ENCODE results near the gene SLC16A5. TPM values are rescaled to one million over a fixed set of nuclear protein-coding genes. Genes with fewer than 3 reads are reported as not detected.
"Not testable (repeated sequence)": the region's sequence is repeated elsewhere in the genome, so short reads cannot be mapped to it uniquely, and the experiment has no call there.

SLC16A5 gene
- 70.2 and 88.5 TPM in 2 replicates for total RNA-seq (2021)
- Bru-seq, nascent RNA: percentile 86 among the genes with signal in this experiment
- BruChase-seq, experiment 1, labeled RNA remaining after a 2-hour chase: percentile 89 among the genes with signal in this experiment
- BruChase-seq, experiment 2, labeled RNA remaining after a 6-hour chase: percentile 86 among the genes with signal in this experiment
- long read RNA-seq, transcript SLC16A5-201 (7 exons, 1,934 nt): major isoform, 5 of 64 reads
- long read RNA-seq, partial matches to known transcripts: 21 of 64 reads
- long read RNA-seq, other reads (novel, unspliced or antisense): 31 of 64 reads

- ChIA-PET CTCF (interaction anchor here (0.8 to 1.2 kb wide), 2 partner anchors 28 to 126 kb away, joined by 3 to 8 read pairs; no protein-coding TSS in a partner anchor), POLR2A (ENCODE audit: unreplicated experiment) (interaction anchor here (0.6 to 1.7 kb wide), 12 partner anchors 9 to 1551 kb away, joined by 3 to 14 read pairs (median 4); partner anchors contain the start of genes FDXR and JPT1)
- peak; percentile 93 to 98 for DNase-seq
- peaks cover 82% of the 10 kb centered on the region for H3F3A ChIP-seq (ENCODE audit: insufficient read depth, low read depth)
- H3K9me3 ChIP-seq (ENCODE audit: insufficient read depth, low read depth): no peaks in the 10 kb centered on the region
- no peaks in the 10 kb centered on the region for H3K9me2 ChIP-seq (ENCODE audit: insufficient read depth)
- H4K20me1 ChIP-seq (ENCODE audit: insufficient read depth): peaks cover 4% of the 10 kb centered on the region; the same call in 1 of the 2 replicates
- H3K36me3 ChIP-seq (ENCODE audit: low read depth): no peaks in the 10 kb centered on the region
- H3K27ac ChIP-seq: peak within 1 kb of the TSS; percentile 91
- peaks cover 84% of the 10 kb centered on the region for H3K4me1 ChIP-seq (replicated peaks; ENCODE audit: insufficient read depth)
- H2AFZ ChIP-seq: peak within 1 kb of the TSS; percentile 72; the same call in 1 of the 2 replicates
- no peaks in the 10 kb centered on the region for H3K27me3 ChIP-seq (ENCODE audit: insufficient read depth, low read depth)
- BruUV-seq (replicated peaks): no TSS peak
- H3K4me3 ChIP-seq: peak within 1 kb of the TSS; percentile 93
- H3K4me2 ChIP-seq: peak within 1 kb of the TSS; percentile 90
- intact Hi-C loops (cut with micrococcal nuclease; ENCODE audit: unreplicated experiment): no loop called here
- TF ChIP-seq CTCF (conservative IDR thresholded peaks at IDR 0.05) (no peak), EZH2 (IDR thresholded peaks at IDR 0.05; ENCODE audit: low read depth) (no peak)
- peaks cover 62% of the 10 kb centered on the region for H3K79me2 ChIP-seq (ENCODE audit: low read depth)
These were observed at the start of gene SLC16A5 for GRCh38 chr17:75087558-75088453. Gene SLC16A5, plus strand, starts transcription at chr17:75087954. Its CDS starts 5,683 bp downstream, at chr17:75093637.

- peaks cover 14% of the 10 kb centered on the region for H3K36me3 ChIP-seq (ENCODE audit: low read depth)
- peaks cover 39% of the 10 kb centered on the region for H3F3A ChIP-seq (ENCODE audit: insufficient read depth, low read depth)
- H3K27me3 ChIP-seq (ENCODE audit: insufficient read depth, low read depth): no peaks in the 10 kb centered on the region
- H4K20me1 ChIP-seq (ENCODE audit: insufficient read depth): no peaks in the 10 kb centered on the region
- H3K9me2 ChIP-seq (ENCODE audit: insufficient read depth): no peaks in the 10 kb centered on the region
- H3K4me3 ChIP-seq: no peak overlapping the region
- H2AFZ ChIP-seq: no peak overlapping the region
- DNase-seq: no peak
- no peak for TF ChIP-seq EZH2 (IDR thresholded peaks at IDR 0.05; ENCODE audit: low read depth)
- no peaks in the 10 kb centered on the region for H3K9me3 ChIP-seq (ENCODE audit: insufficient read depth, low read depth)
- intact Hi-C loops (cut with micrococcal nuclease; ENCODE audit: unreplicated experiment): loop anchor here (10.0 kb wide), 1 partner anchor 166 kb away; the partner anchor contains the start of gene NUP85
- ChIA-PET POLR2A (ENCODE audit: unreplicated experiment) (no interaction called here), CTCF (no interaction called here)
- no peaks in the 10 kb centered on the region for H3K79me2 ChIP-seq (ENCODE audit: low read depth)
- H3K27ac ChIP-seq: no peak overlapping the region
- H3K4me1 ChIP-seq (replicated peaks; ENCODE audit: insufficient read depth): peaks cover 15% of the 10 kb centered on the region
- H3K4me2 ChIP-seq: no peak overlapping the region
- BruUV-seq (replicated peaks): no TSS peak
These were observed 48.5 kb upstream of the SLC16A5 start for GRCh38 chr17:75039238-75039637.

- TF ChIP-seq CTCF (conservative IDR thresholded peaks at IDR 0.05) (no peak), EZH2 (IDR thresholded peaks at IDR 0.05; ENCODE audit: low read depth) (no peak)
- no peak overlapping the region for H3K4me3 ChIP-seq
- H2AFZ ChIP-seq: no peak overlapping the region
- ChIA-PET CTCF (interaction anchor here (0.5 kb wide), 1 partner anchor 126 kb away, joined by 3 read pairs; no protein-coding TSS in a partner anchor), POLR2A (ENCODE audit: unreplicated experiment) (interaction anchor here (0.6 kb wide), 1 partner anchor 15 kb away, joined by 15 read pairs; no protein-coding TSS in a partner anchor)
- H3K79me2 ChIP-seq (ENCODE audit: low read depth): peaks cover 19% of the 10 kb centered on the region
- no peaks in the 10 kb centered on the region for H3K27me3 ChIP-seq (ENCODE audit: insufficient read depth, low read depth)
- no peak for DNase-seq
- intact Hi-C loops (cut with micrococcal nuclease; ENCODE audit: unreplicated experiment): no loop called here
- no peaks in the 10 kb centered on the region for H3K9me3 ChIP-seq (ENCODE audit: insufficient read depth, low read depth)
- H3K4me2 ChIP-seq: no peak overlapping the region
- H3F3A ChIP-seq (ENCODE audit: insufficient read depth, low read depth): peaks cover 35% of the 10 kb centered on the region; the same call in 1 of the 2 replicates
- peaks cover 6% of the 10 kb centered on the region; the same call in 1 of the 2 replicates for H3K4me1 ChIP-seq (replicated peaks; ENCODE audit: insufficient read depth)
- no peaks in the 10 kb centered on the region for H3K9me2 ChIP-seq (ENCODE audit: insufficient read depth)
- H3K36me3 ChIP-seq (ENCODE audit: low read depth): peaks cover 14% of the 10 kb centered on the region
- no TSS peak for BruUV-seq (replicated peaks)
- H3K27ac ChIP-seq: no peak overlapping the region
- H4K20me1 ChIP-seq (ENCODE audit: insufficient read depth): peaks cover 4% of the 10 kb centered on the region; the same call in 1 of the 2 replicates
These were observed 46.0 kb upstream of the SLC16A5 start for GRCh38 chr17:75041656-75042280.

GRCh38 chr17:75043789-75044188, 44.0 kb upstream of the SLC16A5 start:
- CTCF ChIA-PET; H4K20me1 ChIP-seq (ENCODE audit: insufficient read depth); H2AFZ ChIP-seq; H3K27ac ChIP-seq; H3K9me3 ChIP-seq (ENCODE audit: insufficient read depth, low read depth); intact Hi-C loops (cut with micrococcal nuclease; ENCODE audit: unreplicated experiment); H3K27me3 ChIP-seq (ENCODE audit: insufficient read depth, low read depth); H3K9me2 ChIP-seq (ENCODE audit: insufficient read depth); BruUV-seq (replicated peaks); DNase-seq; H3K4me3 ChIP-seq; H3K4me2 ChIP-seq; H3K36me3 ChIP-seq (ENCODE audit: low read depth); POLR2A ChIA-PET (ENCODE audit: unreplicated experiment): not testable (repeated sequence)
- peaks cover 16% of the 10 kb centered on the region for H3K4me1 ChIP-seq (replicated peaks; ENCODE audit: insufficient read depth)
- peaks cover 28% of the 10 kb centered on the region; the same call in 1 of the 2 replicates for H3F3A ChIP-seq (ENCODE audit: insufficient read depth, low read depth)
- H3K79me2 ChIP-seq (ENCODE audit: low read depth): peaks cover 34% of the 10 kb centered on the region

All from PC-9 (cell line).